Endodermal cell (in vitro differentiated cells): Measurements from ENCODE around the gene KISS1R. TPM values are rescaled to one million over a fixed set of nuclear protein-coding genes. Genes with fewer than 3 reads are reported as not detected.

ENCODE experiments used
- DNase-seq: peaks from one replicate; pipeline ENCODE4 v3.0.0-alpha.2; 2017
- H3K27ac ChIP-seq: 2 replicates; pipeline ENCODE4 v1.5.1; 2013; ENCODE audit warnings: mild to moderate bottlenecking, low read depth, low read length, moderate library complexity
- H3K27me3 ChIP-seq: 2 replicates; pipeline ENCODE4 v1.6.1; 2013; ENCODE audit warnings: mild to moderate bottlenecking, low read length, moderate library complexity; ENCODE audit not compliant: insufficient read depth, control insufficient read depth, poor library complexity, severe bottlenecking
- H3K36me3 ChIP-seq: 2 replicates; pipeline ENCODE4 v1.7.0; 2013; ENCODE audit warnings: mild to moderate bottlenecking, low read length, moderate library complexity; ENCODE audit not compliant: control insufficient read depth, insufficient read depth
- H3K4me1 ChIP-seq: one replicate; pipeline ENCODE4 v1.7.0; 2013; ENCODE audit warnings: low read length; ENCODE audit not compliant: control insufficient read depth, insufficient read depth
- H3K4me3 ChIP-seq: 2 replicates; pipeline ENCODE4 v1.5.1; 2013; ENCODE audit warnings: mild to moderate bottlenecking, low read length, moderate library complexity
- H3K9ac ChIP-seq: 2 replicates; pipeline ENCODE4 v1.6.1; 2013; ENCODE audit warnings: mild to moderate bottlenecking, low read length, moderate library complexity; ENCODE audit not compliant: poor library complexity, severe bottlenecking; ENCODE audit errors: extremely low read depth
- H3K9me3 ChIP-seq: 2 replicates; pipeline ENCODE4 v1.6.1; 2013; ENCODE audit warnings: mild to moderate bottlenecking, low read length, moderate library complexity; ENCODE audit not compliant: control insufficient read depth
- H3K27ac Mint-ChIP-seq: 2 replicates; pipeline ENCODE4 v1.8.0; 2020; ENCODE audit warnings: mixed read lengths
- H3K27me3 Mint-ChIP-seq: 2 replicates; pipeline ENCODE4 v1.8.0; 2021; ENCODE audit warnings: mild to moderate bottlenecking, mixed read lengths; ENCODE audit not compliant: insufficient read depth
- H3K36me3 Mint-ChIP-seq: 2 replicates; pipeline ENCODE4 v1.8.0; 2020; ENCODE audit warnings: low read depth, mixed read lengths
- H3K4me1 Mint-ChIP-seq: 2 replicates; pipeline ENCODE4 v1.8.0; 2020; ENCODE audit warnings: mixed read lengths
- H3K4me3 Mint-ChIP-seq: 2 replicates; pipeline ENCODE4 v1.8.0; 2020; ENCODE audit warnings: mild to moderate bottlenecking, moderate library complexity, mixed read lengths
- H3K9me3 Mint-ChIP-seq: 2 replicates; pipeline ENCODE4 v1.8.0; 2020; ENCODE audit warnings: mild to moderate bottlenecking, mixed read lengths
- WGBS, 2 experiments: methylation state at CpG; one replicate each; pipeline versions ENCODE4 v1.1.5 to v1.1.7; 2013; ENCODE audit warnings: missing lambda C conversion rate in 2 of 2, mixed read lengths in 1 of 2; ENCODE audit not compliant: insufficient coverage in 1 of 2, insufficient read length in 1 of 2; 5-methylcytosine and 5-hydroxymethylcytosine counted together
- total RNA-seq, 2 donors: library from RNA; stranded (reverse); fragmentation: NEBNext Ultra II Directional in 1 of 2; extraction: Animal tissue kit (Norgen Biotek cat#: 25700) in 1 of 2; gene quantifications; 2 replicates in 1 of 2; 3 replicates in 1 of 2; pipeline ENCODE4 v1.2.1, GENCODE V29; 2021
- TF ChIP-seq, protein P1 (sequence below): fragments of 200-600 bp; sonication (generic); conservative IDR thresholded peaks from 2 replicates; pipeline ENCODE4 v1.5.0; 2021; ENCODE audit warnings: antibody characterized with exemption, mild to moderate bottlenecking

Gene KISS1R
- total RNA-seq, 2 donors from 2014 or later: 0.73 TPM; not detected in 1

DNA sequence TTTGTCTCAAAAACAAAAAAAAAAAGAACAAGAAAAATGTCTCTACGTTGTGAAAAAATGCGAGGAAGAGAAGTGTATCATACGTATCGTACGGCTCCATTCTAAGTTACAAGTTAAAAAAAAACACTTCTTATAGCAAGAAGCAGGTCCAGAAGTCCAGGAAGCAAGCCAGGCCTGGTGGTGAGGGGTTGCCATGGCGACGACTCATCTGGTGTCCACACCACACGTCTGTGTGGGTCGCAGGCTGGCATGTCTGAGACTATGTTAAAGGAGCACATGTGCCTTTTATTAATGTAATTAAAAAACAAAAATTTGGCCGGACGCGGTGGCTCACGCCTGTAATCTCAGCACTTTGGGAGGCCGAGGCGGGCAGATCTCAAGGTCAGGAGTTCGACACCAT is 30.1 kb upstream of the KISS1R start:
- H3K4me3 Mint-ChIP-seq: no peak overlapping the region
- TF ChIP-seq, protein P1, sequence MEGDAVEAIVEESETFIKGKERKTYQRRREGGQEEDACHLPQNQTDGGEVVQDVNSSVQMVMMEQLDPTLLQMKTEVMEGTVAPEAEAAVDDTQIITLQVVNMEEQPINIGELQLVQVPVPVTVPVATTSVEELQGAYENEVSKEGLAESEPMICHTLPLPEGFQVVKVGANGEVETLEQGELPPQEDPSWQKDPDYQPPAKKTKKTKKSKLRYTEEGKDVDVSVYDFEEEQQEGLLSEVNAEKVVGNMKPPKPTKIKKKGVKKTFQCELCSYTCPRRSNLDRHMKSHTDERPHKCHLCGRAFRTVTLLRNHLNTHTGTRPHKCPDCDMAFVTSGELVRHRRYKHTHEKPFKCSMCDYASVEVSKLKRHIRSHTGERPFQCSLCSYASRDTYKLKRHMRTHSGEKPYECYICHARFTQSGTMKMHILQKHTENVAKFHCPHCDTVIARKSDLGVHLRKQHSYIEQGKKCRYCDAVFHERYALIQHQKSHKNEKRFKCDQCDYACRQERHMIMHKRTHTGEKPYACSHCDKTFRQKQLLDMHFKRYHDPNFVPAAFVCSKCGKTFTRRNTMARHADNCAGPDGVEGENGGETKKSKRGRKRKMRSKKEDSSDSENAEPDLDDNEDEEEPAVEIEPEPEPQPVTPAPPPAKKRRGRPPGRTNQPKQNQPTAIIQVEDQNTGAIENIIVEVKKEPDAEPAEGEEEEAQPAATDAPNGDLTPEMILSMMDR: no peak
- Histone ChIP-seq H3K4me1 (no peaks in the 10 kb centered on the region), H3K9ac (no peak overlapping the region), H3K27ac (no peak overlapping the region), H3K27me3 (no peaks in the 10 kb centered on the region), H3K9me3 (no peaks in the 10 kb centered on the region), H3K4me3 (no peak overlapping the region), H3K36me3 (peaks cover 59% of the 10 kb centered on the region)
- no peaks in the 10 kb centered on the region for H3K4me1 Mint-ChIP-seq
- 92 to 95% methylated on average over 7 to 16 of the region's 16 CpGs for WGBS, 2 experiments
- peaks cover 32% of the 10 kb centered on the region for H3K36me3 Mint-ChIP-seq
- DNase-seq: peak; percentile 46
- H3K27ac Mint-ChIP-seq: peak overlapping the region; percentile 21
- H3K9me3 Mint-ChIP-seq: no peaks in the 10 kb centered on the region
- no peaks in the 10 kb centered on the region for H3K27me3 Mint-ChIP-seq

DNA sequence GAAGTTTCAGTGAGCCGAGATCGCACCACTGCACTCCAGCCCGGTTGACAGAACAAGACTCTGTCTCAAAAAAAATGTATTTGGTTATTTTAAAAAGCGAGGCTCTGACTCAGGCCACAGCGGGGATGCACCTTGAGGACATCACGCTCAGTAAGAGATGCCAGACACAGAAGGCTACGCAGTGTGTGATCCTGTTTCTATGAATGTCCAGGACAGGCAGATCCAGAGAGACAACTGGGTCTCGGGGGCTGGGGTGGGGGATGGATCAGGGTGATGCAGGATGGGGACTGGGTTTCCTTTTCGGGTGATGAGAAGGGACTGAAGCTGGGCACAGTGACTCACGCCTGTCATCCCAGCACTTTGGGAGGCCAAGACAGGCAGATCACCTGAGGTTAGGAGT is 29.5 kb upstream of the KISS1R start:
- no peaks in the 10 kb centered on the region for H3K9me3 ChIP-seq
- Mint-ChIP-seq H3K9me3 (no peaks in the 10 kb centered on the region), H3K4me3 (no peak overlapping the region), H3K27ac (no peak overlapping the region), H3K27me3 (no peaks in the 10 kb centered on the region), H3K4me1 (no peaks in the 10 kb centered on the region), H3K36me3 (peaks cover 27% of the 10 kb centered on the region)
- no peak for DNase-seq
- H3K36me3 ChIP-seq: peaks cover 53% of the 10 kb centered on the region
- H3K4me1 ChIP-seq: no peaks in the 10 kb centered on the region
- no peaks in the 10 kb centered on the region for H3K27me3 ChIP-seq
- TF ChIP-seq, protein P1: no peak
- no peak overlapping the region for H3K4me3 ChIP-seq
- H3K9ac ChIP-seq: no peak overlapping the region
- no peak overlapping the region for H3K27ac ChIP-seq
- WGBS, 2 experiments: 93 to 100% methylated on average over 9 to 10 of the region's 10 CpGs

DNA sequence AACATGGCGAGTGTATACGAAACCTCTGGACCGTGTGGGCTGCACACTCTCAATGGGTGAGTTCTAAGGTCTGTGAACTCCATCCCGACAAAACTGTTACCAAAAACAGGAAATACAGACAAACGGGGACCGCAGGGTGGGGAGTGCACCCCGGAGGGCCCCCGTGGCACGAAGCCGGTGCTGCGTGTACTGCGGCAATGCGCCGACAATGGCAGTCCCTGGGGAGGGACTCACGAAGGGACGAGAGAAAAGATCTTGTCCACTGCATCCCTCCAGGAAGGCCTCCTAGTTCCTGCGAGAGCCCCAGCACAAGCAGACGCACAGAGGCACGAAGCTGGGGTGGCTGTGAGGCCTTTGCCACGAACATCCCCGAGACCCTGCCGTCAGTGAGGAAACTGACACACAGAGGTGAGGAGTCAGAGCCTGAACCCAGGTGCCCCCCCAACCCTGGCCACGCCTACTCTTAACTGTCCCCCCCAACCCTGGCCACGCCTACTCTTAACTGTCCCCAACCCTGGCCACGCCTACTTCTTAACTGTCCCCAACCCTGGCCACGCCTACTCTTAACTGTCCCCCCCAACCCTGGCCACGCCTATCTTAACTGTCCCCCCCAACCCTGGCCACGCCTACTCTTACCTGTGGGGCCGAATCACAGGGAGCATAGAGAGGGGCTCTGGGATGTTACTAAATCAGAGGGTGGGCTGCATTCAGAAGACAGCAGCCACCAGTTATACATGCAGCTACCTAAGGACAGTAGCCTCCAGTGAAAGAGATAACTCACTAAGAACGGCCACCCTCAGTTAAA is 28.4 kb upstream of the KISS1R start:
- Histone ChIP-seq H3K27ac (no peak overlapping the region), H3K36me3 (peaks cover 48% of the 10 kb centered on the region), H3K9ac (no peak overlapping the region), H3K27me3 (no peaks in the 10 kb centered on the region), H3K4me3 (no peak overlapping the region), H3K4me1 (no peaks in the 10 kb centered on the region), H3K9me3 (no peaks in the 10 kb centered on the region)
- Mint-ChIP-seq H3K27ac (no peak overlapping the region), H3K9me3 (no peaks in the 10 kb centered on the region), H3K4me3 (no peak overlapping the region), H3K4me1 (no peaks in the 10 kb centered on the region), H3K27me3 (no peaks in the 10 kb centered on the region), H3K36me3 (peaks cover 20% of the 10 kb centered on the region)
- 97% methylated on average over 23 to 30 of the region's 30 CpGs for whole genome bisulfite sequencing, 2 experiments
- DNase-seq: no peak
- TF ChIP-seq, protein P1: no peak
